GM19023 (cell line): ENCODE measurements around the gene SLC25A26.
A peak's percentile ranks its signal among the peaks of the same experiment; 100 is the strongest.

Experiments used
- ATAC-seq: cut with Tn5 transposase; IDR thresholded peaks from one replicate; pipeline ENCODE4 v1.9.1; 2021; ENCODE audit warnings: mild to moderate bottlenecking, moderate library complexity; ENCODE audit not compliant: unreplicated experiment

Gene SLC25A26

GRCh38 chr3:66220602-66221377, at the start of gene SLC25A26:
Gene SLC25A26 (plus strand): TSS chr3:66221001. CDS start chr3:66221095, 94 bp downstream.
- ATAC-seq: peak; percentile 100

GRCh38 chr3:66172394-66172793, 48.4 kb upstream of the SLC25A26 start:
- no peak for ATAC-seq

- no peak for ATAC-seq
Measured at GRCh38 chr3:66177026-66177425, 43.8 kb upstream of the SLC25A26 start.

- no peak for ATAC-seq
Measured at GRCh38 chr3:66178206-66178605, 42.6 kb upstream of the SLC25A26 start.

GRCh38 chr3:66179793-66180192, 41.0 kb upstream of the SLC25A26 start:
- no peak for ATAC-seq

GRCh38 chr3:66181764-66182163, 39.0 kb upstream of the SLC25A26 start:
- ATAC-seq: no peak

GRCh38 chr3:66182246-66182645, 38.6 kb upstream of the SLC25A26 start:
- no peak for ATAC-seq

GRCh38 chr3:66186545-66186944, 34.3 kb upstream of the SLC25A26 start:
- no peak for ATAC-seq

- no peak for ATAC-seq
Measured at GRCh38 chr3:66195347-66195783, 25.4 kb upstream of the SLC25A26 start.

- no peak for ATAC-seq
Measured at GRCh38 chr3:66196633-66197032, 24.2 kb upstream of the SLC25A26 start.

- no peak for ATAC-seq
Measured at GRCh38 chr3:66198437-66199088, 22.2 kb upstream of the SLC25A26 start.

GRCh38 chr3:66199089-66199473, 21.7 kb upstream of the SLC25A26 start:
- no peak for ATAC-seq

- no peak for ATAC-seq
Measured at GRCh38 chr3:66200147-66200546, 20.7 kb upstream of the SLC25A26 start.

- no peak for ATAC-seq
Measured at GRCh38 chr3:66200786-66201185, 20.0 kb upstream of the SLC25A26 start.

GRCh38 chr3:66203275-66203674, 17.5 kb upstream of the SLC25A26 start:
- no peak for ATAC-seq

- ATAC-seq: no peak
Measured at GRCh38 chr3:66206806-66207205, 14.0 kb upstream of the SLC25A26 start.

- no peak for ATAC-seq
Measured at GRCh38 chr3:66208189-66208588, 12.6 kb upstream of the SLC25A26 start.

GRCh38 chr3:66210687-66211295, 10.0 kb upstream of the SLC25A26 start:
- ATAC-seq: no peak

- no peak for ATAC-seq
Measured at GRCh38 chr3:66211779-66212178, 9.0 kb upstream of the SLC25A26 start.

GRCh38 chr3:66215106-66215505, 5.7 kb upstream of the SLC25A26 start:
- no peak for ATAC-seq

- ATAC-seq: no peak
Measured at GRCh38 chr3:66220066-66220465, 735 bp upstream of the SLC25A26 start.

- no peak for ATAC-seq
Measured at GRCh38 chr3:66224220-66224619, 3.4 kb downstream of the SLC25A26 start.
